ENCODE measurements around the gene KLHL7.
"Not testable (repeated sequence)": the region's sequence is repeated elsewhere in the genome, so short reads cannot be mapped to it uniquely, and the experiment has no call there.

Gene KLHL7

GRCh38 chr7:23214938-23215337, 109.4 kb downstream of the KLHL7 start:
- DNase-seq (ENCODE audit: low read depth) = no peak

- no peak for DNase-seq (ENCODE audit: low read depth)
Measured at GRCh38 chr7:23216021-23216420, 110.4 kb downstream of the KLHL7 start.

GRCh38 chr7:23218196-23218595, 112.6 kb downstream of the KLHL7 start:
- no peak for DNase-seq (ENCODE audit: low read depth)

- DNase-seq (ENCODE audit: low read depth) = no peak
Measured at GRCh38 chr7:23220690-23221305, 115.2 kb downstream of the KLHL7 start.

- DNase-seq (ENCODE audit: low read depth) = no peak
Measured at GRCh38 chr7:23222439-23223030, 117.0 kb downstream of the KLHL7 start.

- not testable (repeated sequence) for DNase-seq (ENCODE audit: low read depth)
Measured at GRCh38 chr7:23224364-23224763, 118.8 kb downstream of the KLHL7 start.

GRCh38 chr7:23226844-23227450, 121.4 kb downstream of the KLHL7 start:
- DNase-seq (ENCODE audit: low read depth) = no peak
